Raji (cell line): Measurements from ENCODE around the gene ALDH3B1.

Source experiments
- POLR2A ChIP-seq: IDR thresholded peaks from 2 replicates; pipeline ENCODE4 v1.6.1; 2011; ENCODE audit warnings: low read depth, low read length, control low read depth; ENCODE audit not compliant: insufficient read depth

Gene ALDH3B1

DNA sequence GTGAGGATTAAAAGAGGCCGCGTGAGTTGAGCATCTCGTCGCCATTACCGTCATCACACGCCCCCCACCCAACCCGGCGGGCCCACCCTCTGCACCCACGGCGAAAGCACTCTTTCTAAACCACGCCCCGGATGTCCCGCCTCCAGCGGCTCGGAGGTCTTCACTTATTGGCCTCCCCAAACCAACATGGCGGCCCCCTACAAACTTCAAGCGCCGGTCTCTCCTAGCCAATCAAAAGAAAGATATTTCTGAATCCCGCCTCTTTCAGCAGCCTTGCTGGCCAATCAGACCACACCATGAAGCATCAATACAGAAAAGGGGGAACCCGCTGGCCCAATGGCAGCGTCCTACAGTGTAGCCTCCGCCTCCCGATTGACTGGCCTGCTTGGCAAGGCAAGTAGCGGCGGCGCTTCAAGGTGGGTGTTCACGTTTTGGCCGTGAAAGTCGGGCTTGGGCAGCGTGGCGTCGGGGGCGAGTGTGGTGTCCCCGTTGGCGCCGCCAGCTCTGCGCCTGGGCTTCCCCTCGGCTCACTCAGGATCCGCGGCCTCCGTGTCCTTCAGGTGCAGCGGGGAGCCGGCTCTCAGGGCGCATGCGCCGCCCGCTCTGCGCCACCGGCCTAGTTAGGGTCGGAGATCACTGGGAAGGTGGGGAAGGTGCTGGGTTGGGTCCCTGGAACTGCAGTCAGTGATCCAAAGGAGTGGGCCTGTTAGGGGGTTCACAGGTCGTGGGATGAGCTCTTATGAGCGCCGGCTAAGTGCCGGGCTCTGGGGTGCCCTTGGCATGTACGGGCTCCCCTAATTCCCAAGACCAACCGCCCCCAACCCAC, 20.4 kb downstream of the ALDH3B1 start, which contains the start of gene NDUFS8:
TSS of gene NDUFS8 (plus strand) at position 364 of the 826 bp plus-strand sequence. CDS start 1,471 bp downstream, outside the sequence.
- TF ChIP-seq POLR2A: peak; percentile 81

DNA sequence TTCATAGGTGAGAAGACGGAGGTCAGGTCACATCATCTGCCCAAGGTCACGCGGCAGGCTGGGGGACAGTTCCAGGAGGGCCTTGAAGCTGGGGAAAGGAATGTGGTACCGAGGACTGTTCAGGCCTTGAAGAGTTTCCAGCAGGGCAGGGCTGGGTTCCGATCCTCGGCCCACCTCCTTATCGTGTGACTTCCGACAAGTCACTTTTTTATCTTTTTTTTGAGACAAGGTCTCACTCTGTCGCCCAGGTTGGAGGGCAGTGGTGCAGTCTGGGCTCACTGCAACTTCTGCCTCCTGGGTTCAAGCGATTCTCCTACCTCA, 21.0 kb downstream of the ALDH3B1 start:
- TF ChIP-seq POLR2A: no peak

DNA sequence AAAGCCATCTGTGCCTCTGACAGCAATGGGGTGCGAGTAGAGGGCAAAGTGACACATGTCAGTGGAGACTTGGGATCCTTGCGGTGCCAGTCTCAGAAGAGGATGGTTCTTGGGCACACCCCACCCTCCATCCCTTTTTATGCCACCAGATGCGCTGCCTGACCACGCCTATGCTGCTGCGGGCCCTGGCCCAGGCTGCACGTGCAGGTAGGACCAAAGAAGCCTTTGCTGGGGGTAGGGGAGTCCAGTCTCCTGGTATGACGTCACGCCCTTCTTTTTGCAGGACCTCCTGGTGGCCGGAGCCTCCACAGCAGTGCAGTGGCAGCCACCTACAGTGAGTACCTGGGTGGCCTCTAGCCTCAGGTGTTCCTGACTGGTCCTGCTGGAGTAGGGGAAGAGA, 21.9 kb downstream of the ALDH3B1 start:
- no peak for TF ChIP-seq POLR2A

DNA sequence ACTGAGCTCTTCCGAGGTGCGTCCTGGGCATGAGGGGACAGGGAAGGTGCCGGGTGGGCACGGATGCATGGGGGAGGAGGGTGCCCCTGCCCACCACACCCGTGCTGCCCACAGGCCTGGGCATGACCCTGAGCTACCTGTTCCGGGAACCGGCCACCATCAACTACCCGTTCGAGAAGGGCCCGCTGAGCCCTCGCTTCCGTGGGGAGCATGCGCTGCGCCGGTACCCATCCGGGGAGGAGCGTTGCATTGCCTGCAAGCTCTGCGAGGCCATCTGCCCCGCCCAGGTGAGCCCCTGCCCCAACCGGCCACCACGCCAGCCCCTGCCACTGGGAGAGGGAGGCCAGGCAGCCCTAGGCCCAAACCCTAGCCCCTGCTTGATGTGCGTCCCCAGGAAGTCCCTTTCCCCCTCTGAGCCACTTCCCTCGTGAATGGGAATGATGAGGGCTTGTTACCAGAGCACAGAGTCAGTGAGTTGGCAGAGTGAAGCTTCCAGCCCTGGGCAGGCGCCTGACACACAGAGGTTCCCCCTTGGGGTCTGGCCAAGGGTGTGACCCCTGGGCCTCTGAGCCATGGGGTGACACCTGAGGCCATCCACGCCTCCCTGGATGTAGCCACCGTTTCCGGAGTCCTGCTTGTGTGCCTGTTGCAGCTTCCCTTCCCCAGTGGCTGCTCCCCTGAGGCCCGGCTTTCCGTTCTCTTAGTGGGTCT, 23.0 kb downstream of the ALDH3B1 start:
- TF ChIP-seq POLR2A: no peak

DNA sequence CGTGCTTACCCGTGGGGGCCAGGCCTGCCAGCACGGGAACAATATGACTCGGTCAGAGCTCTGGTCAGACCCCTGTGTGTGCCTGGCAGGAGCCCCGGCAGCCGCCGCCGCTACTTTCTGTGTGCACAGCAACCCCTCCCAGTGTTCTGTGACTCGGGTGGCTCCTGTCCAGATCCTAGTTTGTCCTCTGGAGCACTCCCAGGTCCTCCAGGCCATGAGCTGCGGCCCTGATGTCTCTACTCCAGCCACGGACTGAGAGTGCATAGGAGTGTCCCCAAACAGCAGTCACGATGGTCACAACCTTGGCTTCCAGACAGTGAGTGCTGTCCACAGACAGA, 23.6 kb downstream of the ALDH3B1 start:
- TF ChIP-seq POLR2A: no peak

DNA sequence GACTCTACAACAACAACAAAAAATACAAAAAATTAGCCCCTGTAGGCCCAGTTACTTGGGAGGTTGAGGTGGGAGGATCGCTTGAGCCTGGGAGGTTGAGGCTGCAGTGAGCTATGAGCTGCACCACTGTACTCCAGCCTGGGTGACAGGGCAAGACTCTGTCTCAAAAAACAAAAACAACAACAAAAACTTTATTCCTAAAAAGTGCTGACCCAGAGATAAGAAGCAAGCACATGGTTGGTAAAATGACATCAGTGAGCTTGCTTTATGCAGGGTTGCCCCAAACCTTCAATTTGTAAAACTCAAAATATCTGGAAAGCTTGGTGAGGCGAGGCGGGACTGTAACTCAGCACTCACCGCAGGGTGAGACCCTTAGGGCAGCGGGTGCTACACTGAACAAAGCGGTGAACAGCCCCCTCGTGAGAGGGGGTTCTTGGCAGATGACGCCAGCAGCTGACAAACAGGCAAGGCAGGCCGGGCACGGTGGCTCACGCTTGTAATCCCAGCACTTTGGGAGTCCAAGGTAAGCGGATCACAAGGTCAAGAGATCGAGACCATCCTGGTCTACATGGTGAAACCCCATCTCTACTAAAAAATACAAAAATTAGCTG, 25.2 kb downstream of the ALDH3B1 start:
- TF ChIP-seq POLR2A: no peak

DNA sequence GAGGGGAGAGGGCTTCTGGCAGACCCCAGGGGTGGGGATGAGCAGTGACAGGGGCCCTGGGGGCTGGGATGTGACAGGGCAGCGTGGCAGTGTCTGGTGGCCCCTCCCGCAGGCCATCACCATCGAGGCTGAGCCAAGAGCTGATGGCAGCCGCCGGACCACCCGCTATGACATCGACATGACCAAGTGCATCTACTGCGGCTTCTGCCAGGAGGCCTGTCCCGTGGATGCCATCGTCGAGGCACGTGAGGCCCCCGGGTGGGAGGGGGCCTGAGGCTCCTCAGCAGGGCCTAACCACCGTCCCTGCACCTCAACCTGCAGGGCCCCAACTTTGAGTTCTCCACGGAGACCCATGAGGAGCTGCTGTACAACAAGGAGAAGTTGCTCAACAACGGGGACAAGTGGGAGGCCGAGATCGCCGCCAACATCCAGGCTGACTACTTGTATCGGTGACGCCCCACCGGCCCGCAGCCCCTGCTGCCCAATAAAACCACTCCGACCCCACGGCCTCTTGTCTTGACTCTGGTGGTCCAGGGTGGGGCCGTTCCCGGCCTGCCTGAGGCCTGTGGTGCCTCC, 26.1 kb downstream of the ALDH3B1 start:
- no peak for TF ChIP-seq POLR2A

DNA sequence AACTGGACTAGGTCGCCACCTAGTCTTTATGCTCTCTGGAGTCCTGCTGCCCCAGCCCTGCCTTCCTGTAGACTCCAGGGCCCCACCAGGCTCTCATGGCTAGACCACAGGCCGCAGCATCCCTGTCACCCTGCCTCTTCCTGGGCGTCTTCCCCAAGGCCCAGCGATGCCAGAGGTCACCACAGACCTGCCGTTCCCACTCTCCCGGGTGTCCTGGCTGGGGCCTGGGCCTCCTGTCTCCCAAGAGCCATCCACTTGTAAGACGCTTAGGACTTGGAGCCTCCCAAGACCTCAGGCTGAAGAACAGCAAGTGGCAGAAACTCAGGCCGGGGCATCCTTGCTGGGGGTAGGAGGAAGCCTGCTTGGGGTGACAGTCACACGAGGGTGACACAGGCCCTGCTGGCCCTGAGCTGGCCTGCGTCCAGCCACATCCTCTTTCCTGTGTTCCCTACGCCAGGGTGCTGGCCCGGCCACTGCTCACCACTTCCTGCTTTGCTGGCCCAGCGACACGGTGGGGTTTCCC, 26.7 kb downstream of the ALDH3B1 start:
- no peak for TF ChIP-seq POLR2A

DNA sequence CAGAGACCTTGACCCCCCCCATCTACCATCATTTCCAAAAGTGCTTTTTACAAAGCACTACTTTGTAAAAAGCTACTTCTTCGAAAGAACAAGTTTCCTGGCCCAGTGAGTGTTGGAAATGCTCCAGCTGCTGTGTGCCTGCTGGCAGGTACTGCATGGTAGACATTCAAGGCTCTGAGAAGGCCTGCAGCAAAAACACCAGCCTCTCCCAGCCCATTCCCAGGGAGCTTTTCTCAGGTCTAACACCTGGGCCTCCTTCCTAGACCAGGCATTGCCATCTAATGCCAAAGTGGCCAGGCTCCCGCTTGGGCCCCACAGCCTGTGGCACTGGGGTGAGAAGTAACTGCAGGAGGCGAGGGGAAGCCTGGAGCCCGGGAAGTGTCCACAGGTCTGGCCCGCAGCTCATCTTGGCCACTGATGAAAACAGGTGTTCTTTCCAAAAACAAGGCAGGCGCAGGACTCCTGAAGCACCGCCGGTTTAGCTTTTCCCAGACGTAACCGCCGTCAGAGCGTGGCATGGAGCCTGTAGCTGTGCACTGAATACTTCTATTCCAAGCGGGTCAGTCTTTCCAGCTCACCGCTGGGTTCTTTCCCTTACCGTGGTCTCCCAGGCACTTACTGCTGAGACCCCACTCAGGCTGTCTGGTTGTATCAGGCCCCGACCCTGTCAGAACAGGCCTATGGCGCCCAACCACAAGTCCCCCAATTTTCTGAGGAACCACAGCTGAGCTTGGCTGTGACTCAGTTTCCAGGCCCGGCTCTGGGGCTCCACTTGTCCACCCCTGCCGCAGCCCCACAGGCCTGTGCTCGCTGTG, 27.5 kb downstream of the ALDH3B1 start:
- no peak for TF ChIP-seq POLR2A

DNA sequence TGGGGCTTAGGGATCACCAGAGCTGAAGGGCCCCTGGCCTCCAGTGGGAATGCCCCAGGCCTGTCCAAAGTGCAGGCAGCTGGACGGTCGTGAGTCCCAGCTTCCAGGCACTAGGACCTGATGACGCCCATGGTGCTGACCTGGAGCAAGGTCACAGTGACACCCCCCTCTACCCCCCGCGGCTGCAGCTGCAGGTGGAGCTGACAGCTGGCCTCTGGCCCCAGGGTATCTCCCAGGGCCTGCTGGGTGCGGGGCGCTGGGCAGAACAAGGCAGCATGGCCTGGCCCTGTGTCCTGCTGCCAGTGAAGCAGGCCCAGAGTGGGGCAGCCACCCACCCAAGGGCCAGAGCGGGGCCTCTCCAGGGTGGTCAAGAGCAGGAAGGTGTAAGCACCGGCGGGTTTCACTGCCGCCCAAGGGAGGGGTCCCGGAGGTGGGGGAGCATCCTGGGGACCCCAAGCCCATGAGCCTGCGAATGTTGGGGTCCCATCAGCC, 28.1 kb downstream of the ALDH3B1 start:
- no peak for TF ChIP-seq POLR2A

DNA sequence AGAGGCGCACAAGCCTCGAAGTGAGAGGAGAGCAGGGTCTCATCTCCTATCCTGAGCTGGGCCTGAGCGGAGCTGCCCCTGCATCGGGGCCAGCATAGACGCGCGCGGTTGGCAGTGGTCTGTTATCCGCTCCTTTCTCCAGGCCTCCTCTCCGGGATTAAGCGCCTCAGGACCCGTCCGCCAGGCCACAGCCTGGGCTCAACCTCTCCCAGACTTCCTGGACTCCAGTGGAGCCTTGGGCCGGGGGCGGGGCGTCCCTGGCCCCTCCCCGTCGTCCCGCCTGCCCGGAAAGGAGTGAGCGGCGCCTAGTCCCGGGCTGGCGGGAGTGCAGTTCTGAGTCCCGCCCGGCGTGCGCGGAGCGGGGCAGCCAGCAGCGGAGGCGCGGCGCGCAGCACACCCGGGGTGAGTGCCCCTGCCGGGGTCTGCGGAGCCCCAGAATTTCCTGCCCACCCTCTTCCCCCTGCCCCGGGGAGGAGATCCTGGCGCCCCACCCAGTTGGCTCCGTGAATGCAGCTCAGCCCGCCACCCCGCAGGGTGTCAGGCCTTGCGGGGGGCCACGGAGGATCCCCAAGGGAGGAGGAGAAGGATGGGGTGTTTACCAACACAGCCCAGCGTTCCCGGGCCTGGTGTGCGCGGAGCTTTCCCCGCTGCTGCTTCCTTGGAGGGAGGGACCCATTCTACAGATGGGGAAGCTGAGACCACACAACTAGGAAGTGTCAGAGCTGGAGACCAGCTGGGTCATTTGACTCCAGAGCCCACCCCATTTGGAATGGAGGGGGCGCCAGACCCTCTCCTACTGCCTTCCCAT, 28.8 kb downstream of the ALDH3B1 start, which contains the start of gene TCIRG1:
TSS of gene TCIRG1 (plus strand) at position 308 of the 808 bp plus-strand sequence. CDS start 2,247 bp downstream, outside the sequence.
- TF ChIP-seq POLR2A: peak; percentile 63

DNA sequence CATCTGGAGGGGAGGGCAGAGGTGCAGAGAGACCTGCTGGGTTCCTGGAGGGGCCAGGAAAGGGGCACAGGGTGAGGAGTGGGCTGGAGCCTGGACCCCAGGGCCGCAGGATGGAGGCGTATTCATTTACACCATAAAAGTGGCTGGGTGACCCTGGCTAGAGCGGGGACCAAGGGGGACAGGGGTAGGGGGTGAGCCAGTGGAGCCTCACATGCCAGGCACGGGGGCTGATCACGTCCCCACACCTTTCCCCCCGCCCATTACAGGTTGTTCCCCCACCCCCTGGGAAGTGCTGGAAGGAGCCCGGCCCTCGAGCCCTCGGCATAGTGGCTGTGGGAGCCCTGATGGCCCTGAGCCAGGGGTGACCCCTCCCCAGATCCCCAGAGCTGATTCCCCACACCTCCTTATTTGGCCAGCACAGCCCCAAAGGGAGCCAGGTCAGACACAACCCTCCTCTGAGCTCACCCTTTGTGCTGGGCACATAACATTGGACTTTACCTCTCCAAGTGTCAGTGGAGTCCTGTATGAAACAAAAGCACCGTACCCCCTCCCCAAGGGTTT, 29.5 kb downstream of the ALDH3B1 start:
- TF ChIP-seq POLR2A: no peak
